ES-I3 (cell line): Measurements from ENCODE around the gene LIN7B.

Source experiments
- H3K36me3 ChIP-seq: 2 replicates; pipeline ENCODE4 v1.6.1; 2013; ENCODE audit warnings: mild to moderate bottlenecking, low read length, control low read depth, moderate library complexity; ENCODE audit not compliant: insufficient read depth
- H3K4me1 ChIP-seq: 2 replicates; pipeline ENCODE4 v1.6.1; 2013; ENCODE audit warnings: mild to moderate bottlenecking, control low read depth, low read length; ENCODE audit not compliant: insufficient read depth
- H3K9ac ChIP-seq: 2 replicates; pipeline ENCODE4 v1.6.1; 2013; ENCODE audit warnings: low read depth, mild to moderate bottlenecking, low read length, moderate library complexity
- H3K9me3 ChIP-seq: 2 replicates; pipeline ENCODE4 v1.6.1; 2013; ENCODE audit warnings: mild to moderate bottlenecking, low read length, moderate library complexity; ENCODE audit not compliant: control insufficient read depth, insufficient read depth

Gene LIN7B

GRCh38 chr19:49106648-49107135 is 7.5 kb upstream of the LIN7B start:
- peaks cover 24% of the 10 kb centered on the region for H3K36me3 ChIP-seq

DNA sequence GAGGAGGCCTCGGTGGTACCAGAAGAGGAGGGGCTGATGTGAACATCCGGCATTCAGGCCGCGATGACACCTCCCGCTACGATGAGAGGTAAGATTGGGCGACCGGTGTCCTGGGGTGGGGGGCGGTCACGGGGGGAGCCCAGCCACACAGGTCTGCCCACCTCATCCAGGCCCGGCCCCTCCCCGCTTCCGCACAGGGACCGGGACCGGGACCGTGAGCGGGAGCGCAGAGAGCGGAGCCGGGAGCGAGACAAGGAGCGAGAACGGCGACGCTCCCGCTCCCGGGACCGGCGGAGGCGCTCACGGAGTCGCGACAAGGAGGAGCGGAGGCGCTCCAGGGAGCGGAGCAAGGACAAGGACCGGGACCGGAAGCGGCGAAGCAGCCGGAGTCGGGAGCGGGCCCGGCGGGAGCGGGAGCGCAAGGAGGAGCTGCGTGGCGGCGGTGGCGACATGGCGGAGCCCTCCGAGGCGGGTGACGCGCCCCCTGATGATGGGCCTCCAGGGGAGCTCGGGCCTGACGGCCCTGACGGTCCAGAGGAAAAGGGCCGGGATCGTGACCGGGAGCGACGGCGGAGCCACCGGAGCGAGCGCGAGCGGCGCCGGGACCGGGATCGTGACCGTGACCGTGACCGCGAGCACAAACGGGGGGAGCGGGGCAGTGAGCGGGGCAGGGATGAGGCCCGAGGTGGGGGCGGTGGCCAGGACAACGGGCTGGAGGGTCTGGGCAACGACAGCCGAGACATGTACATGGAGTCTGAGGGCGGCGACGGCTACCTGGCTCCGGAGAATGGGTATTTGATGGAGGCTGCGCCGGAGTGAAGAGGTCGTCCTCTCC is 6.3 kb upstream of the LIN7B start:
- H3K4me1 ChIP-seq = peaks cover 4% of the 10 kb centered on the region; the same call in 1 of the 2 replicates
- no peak overlapping the region for H3K9ac ChIP-seq
- H3K9me3 ChIP-seq = no peaks in the 10 kb centered on the region
- peaks cover 19% of the 10 kb centered on the region for H3K36me3 ChIP-seq

More at GRCh38 chr19:49106648-49107135, 7.5 kb upstream of the LIN7B start:
- no peak overlapping the region for H3K9ac ChIP-seq
- peaks cover 4% of the 10 kb centered on the region; the same call in 1 of the 2 replicates for H3K4me1 ChIP-seq
- H3K9me3 ChIP-seq = no peaks in the 10 kb centered on the region

DNA sequence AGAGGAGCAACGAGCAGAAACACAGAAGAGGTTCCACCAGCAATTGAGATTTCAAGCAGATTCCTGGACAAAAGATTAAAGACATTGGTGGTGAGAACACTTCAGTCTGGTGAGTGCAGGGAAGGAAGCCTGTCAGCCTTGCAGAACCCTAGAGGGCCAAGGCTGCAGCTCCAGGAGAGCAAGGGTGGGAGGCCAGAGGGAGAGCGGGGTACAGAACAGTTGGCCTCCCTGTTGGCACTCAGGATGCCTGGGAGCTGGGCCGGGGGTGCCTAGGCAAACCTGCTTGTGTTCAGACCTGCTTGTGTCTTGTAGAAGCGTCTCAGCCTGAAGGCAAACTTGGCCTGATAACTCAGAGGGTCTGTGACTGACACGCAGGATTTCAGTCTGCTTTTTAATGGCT is 5.1 kb upstream of the LIN7B start:
- Histone ChIP-seq H3K9me3 (no peaks in the 10 kb centered on the region), H3K36me3 (peaks cover 15% of the 10 kb centered on the region), H3K4me1 (peaks cover 4% of the 10 kb centered on the region; the same call in 1 of the 2 replicates), H3K9ac (no peak overlapping the region)

DNA sequence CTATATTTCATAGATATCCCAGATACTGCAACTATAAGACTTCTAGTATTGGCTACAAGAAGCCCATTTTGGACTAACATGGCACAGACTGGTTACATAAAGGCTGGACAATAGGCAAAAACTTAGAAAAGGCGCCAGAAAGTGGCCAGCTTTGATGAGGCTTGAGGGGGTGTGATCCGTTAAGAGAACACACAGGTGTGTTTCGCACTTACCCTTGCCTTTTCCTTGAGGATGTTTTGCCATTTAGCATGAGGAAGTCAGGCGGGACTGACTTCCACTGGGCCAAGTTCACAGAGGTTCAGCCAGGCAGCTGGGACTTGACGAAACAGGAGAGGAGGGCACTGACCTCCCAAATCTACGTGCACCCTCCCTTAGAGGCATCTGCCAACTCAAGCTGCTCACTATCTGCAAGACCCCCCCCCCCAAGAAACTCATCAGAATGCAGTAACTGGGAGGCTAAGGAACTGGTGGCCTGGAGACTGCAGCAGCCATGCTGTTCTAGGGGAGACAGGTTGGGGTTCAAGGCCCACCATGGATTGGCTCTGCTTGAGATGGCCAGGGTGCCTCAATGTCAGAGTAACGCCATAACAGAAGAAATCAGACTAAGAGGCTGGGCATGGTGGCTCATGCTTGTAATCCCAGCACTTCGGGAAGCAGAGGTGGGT is 4.5 kb upstream of the LIN7B start:
- H3K36me3 ChIP-seq = peaks cover 15% of the 10 kb centered on the region
- no peak overlapping the region for H3K9ac ChIP-seq
- H3K4me1 ChIP-seq = peaks cover 4% of the 10 kb centered on the region; the same call in 1 of the 2 replicates
- H3K9me3 ChIP-seq = no peaks in the 10 kb centered on the region

- no peaks in the 10 kb centered on the region for H3K9me3 ChIP-seq
- peaks cover 15% of the 10 kb centered on the region; the same call in 1 of the 2 replicates for H3K36me3 ChIP-seq
Observed at GRCh38 chr19:49110567-49110966, 3.6 kb upstream of the LIN7B start.

GRCh38 chr19:49111218-49111998 is 2.8 kb upstream of the LIN7B start:
- Histone ChIP-seq H3K9ac (no peak overlapping the region), H3K4me1 (peaks cover 4% of the 10 kb centered on the region; the same call in 1 of the 2 replicates), H3K9me3 (no peaks in the 10 kb centered on the region), H3K36me3 (peaks cover 15% of the 10 kb centered on the region; the same call in 1 of the 2 replicates)

More at GRCh38 chr19:49110567-49110966, 3.6 kb upstream of the LIN7B start:
- no peak overlapping the region for H3K9ac ChIP-seq
- H3K4me1 ChIP-seq = peaks cover 4% of the 10 kb centered on the region; the same call in 1 of the 2 replicates

- Histone ChIP-seq H3K9me3 (no peaks in the 10 kb centered on the region), H3K36me3 (no peaks in the 10 kb centered on the region), H3K4me1 (no peaks in the 10 kb centered on the region; the same call in 1 of the 2 replicates), H3K9ac (peak overlapping the region; percentile 58; the same call in 1 of the 2 replicates)
Observed at GRCh38 chr19:49114630-49115363, 627 bp downstream of the LIN7B start.

- Histone ChIP-seq H3K36me3 (no peaks in the 10 kb centered on the region), H3K4me1 (no peaks in the 10 kb centered on the region; the same call in 1 of the 2 replicates), H3K9me3 (no peaks in the 10 kb centered on the region), H3K9ac (no peak overlapping the region)
Observed at GRCh38 chr19:49116544-49116943, 2.4 kb downstream of the LIN7B start.

- Histone ChIP-seq H3K4me1 (no peaks in the 10 kb centered on the region; the same call in 1 of the 2 replicates), H3K36me3 (no peaks in the 10 kb centered on the region), H3K9me3 (no peaks in the 10 kb centered on the region), H3K9ac (peak overlapping the region; percentile 90; the same call in 1 of the 2 replicates)
Observed at GRCh38 chr19:49117677-49118564, 3.8 kb downstream of the LIN7B start.

DNA sequence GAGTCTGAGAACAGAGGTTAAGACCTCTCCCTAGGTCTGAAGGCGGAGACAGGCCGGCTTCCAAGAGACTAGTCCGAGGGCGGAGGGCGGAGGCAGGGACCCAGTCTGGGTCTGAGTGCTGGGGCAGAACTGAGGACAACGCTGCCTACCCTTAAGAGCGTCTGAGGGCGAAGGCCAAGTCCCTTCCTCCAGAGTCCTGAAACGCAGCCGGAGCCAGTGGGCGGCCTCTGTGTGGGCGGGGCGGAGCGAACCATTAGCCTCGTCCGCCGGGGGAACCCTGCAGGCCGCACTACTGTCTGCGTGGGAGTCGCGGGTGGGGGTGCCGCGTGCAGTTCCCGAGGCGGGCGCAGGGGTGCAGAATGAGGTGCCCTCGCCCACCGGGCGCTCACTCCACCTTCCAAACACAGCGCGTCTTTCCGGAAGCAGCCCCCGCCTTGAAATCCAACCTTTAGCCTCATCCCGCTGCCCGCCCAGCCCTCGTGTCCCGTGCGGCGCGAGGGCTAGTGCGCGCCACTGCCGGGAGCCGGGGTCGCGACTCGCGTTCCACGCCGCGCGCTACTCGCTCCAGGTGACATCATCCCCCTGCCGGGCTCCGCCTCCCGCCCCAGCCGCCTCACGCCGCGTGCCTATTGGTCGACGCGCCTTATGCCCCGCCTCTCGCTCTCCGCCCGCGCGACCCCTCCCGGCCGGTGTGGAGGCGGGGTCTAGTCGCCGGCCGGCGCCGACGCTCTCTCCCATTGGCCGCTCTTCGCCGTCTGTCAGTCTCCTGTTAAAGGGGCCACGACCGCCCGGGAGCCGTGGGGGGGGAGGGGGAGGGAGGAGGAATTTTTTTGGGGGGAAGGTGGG is 4.6 kb downstream of the LIN7B start, which contains the start of gene C19orf73:
Gene C19orf73, minus strand, starts transcription at position 579 of the 846 bp plus-strand sequence. Its CDS starts 121 bp downstream, at position 458.
- no peaks in the 10 kb centered on the region for H3K36me3 ChIP-seq
- peak within 1 kb of the TSS; percentile 90 for H3K9ac ChIP-seq
- no peaks in the 10 kb centered on the region for H3K9me3 ChIP-seq
- H3K4me1 ChIP-seq = no peaks in the 10 kb centered on the region; the same call in 1 of the 2 replicates

- H3K4me1 ChIP-seq = no peaks in the 10 kb centered on the region; the same call in 1 of the 2 replicates
- no peaks in the 10 kb centered on the region for H3K36me3 ChIP-seq
- H3K9me3 ChIP-seq = no peaks in the 10 kb centered on the region
- peak within 1 kb of the TSS; percentile 90 for H3K9ac ChIP-seq
Observed at GRCh38 chr19:49119411-49120324, 5.5 kb downstream of the LIN7B start, which contains the start of gene PPFIA3. PPFIA3 (plus strand) TSS chr19:49119544; CDS start chr19:49127874, 8,330 bp downstream.
